Endodermal cell (in vitro differentiated cells): ENCODE results near the gene NPY5R. TPM values are rescaled to one million over a fixed set of nuclear protein-coding genes. Genes with fewer than 3 reads are reported as not detected.

Source experiments
- DNase-seq: peaks from one replicate; pipeline ENCODE4 v3.0.0-alpha.2; 2017
- H3K27ac ChIP-seq: 2 replicates; pipeline ENCODE4 v1.5.1; 2013; ENCODE audit warnings: mild to moderate bottlenecking, low read depth, low read length, moderate library complexity
- H3K27me3 ChIP-seq: 2 replicates; pipeline ENCODE4 v1.6.1; 2013; ENCODE audit warnings: mild to moderate bottlenecking, low read length, moderate library complexity; ENCODE audit not compliant: insufficient read depth, control insufficient read depth, poor library complexity, severe bottlenecking
- H3K36me3 ChIP-seq: 2 replicates; pipeline ENCODE4 v1.7.0; 2013; ENCODE audit warnings: mild to moderate bottlenecking, low read length, moderate library complexity; ENCODE audit not compliant: control insufficient read depth, insufficient read depth
- H3K4me1 ChIP-seq: one replicate; pipeline ENCODE4 v1.7.0; 2013; ENCODE audit warnings: low read length; ENCODE audit not compliant: control insufficient read depth, insufficient read depth
- H3K4me3 ChIP-seq: 2 replicates; pipeline ENCODE4 v1.5.1; 2013; ENCODE audit warnings: mild to moderate bottlenecking, low read length, moderate library complexity
- H3K9ac ChIP-seq: 2 replicates; pipeline ENCODE4 v1.6.1; 2013; ENCODE audit warnings: mild to moderate bottlenecking, low read length, moderate library complexity; ENCODE audit not compliant: poor library complexity, severe bottlenecking; ENCODE audit errors: extremely low read depth
- H3K9me3 ChIP-seq: 2 replicates; pipeline ENCODE4 v1.6.1; 2013; ENCODE audit warnings: mild to moderate bottlenecking, low read length, moderate library complexity; ENCODE audit not compliant: control insufficient read depth
- H3K27ac Mint-ChIP-seq: 2 replicates; pipeline ENCODE4 v1.8.0; 2020; ENCODE audit warnings: mixed read lengths
- H3K27me3 Mint-ChIP-seq: 2 replicates; pipeline ENCODE4 v1.8.0; 2021; ENCODE audit warnings: mild to moderate bottlenecking, mixed read lengths; ENCODE audit not compliant: insufficient read depth
- H3K36me3 Mint-ChIP-seq: 2 replicates; pipeline ENCODE4 v1.8.0; 2020; ENCODE audit warnings: low read depth, mixed read lengths
- H3K4me1 Mint-ChIP-seq: 2 replicates; pipeline ENCODE4 v1.8.0; 2020; ENCODE audit warnings: mixed read lengths
- H3K4me3 Mint-ChIP-seq: 2 replicates; pipeline ENCODE4 v1.8.0; 2020; ENCODE audit warnings: mild to moderate bottlenecking, moderate library complexity, mixed read lengths
- H3K9me3 Mint-ChIP-seq: 2 replicates; pipeline ENCODE4 v1.8.0; 2020; ENCODE audit warnings: mild to moderate bottlenecking, mixed read lengths
- CTCF ChIP-seq: fragments of 200-600 bp; sonication (generic); conservative IDR thresholded peaks from 2 replicates; pipeline ENCODE4 v1.5.0; 2021; ENCODE audit warnings: antibody characterized with exemption, mild to moderate bottlenecking
- WGBS, 2 experiments: methylation state at CpG; one replicate each; pipeline versions ENCODE4 v1.1.5 to v1.1.7; 2013; ENCODE audit warnings: missing lambda C conversion rate in 2 of 2, mixed read lengths in 1 of 2; ENCODE audit not compliant: insufficient coverage in 1 of 2, insufficient read length in 1 of 2; 5-methylcytosine and 5-hydroxymethylcytosine counted together
- total RNA-seq, 2 donors: library from RNA; stranded (reverse); fragmentation: NEBNext Ultra II Directional in 1 of 2; extraction: Animal tissue kit (Norgen Biotek cat#: 25700) in 1 of 2; gene quantifications; 2 replicates in 1 of 2; 3 replicates in 1 of 2; pipeline ENCODE4 v1.2.1, GENCODE V29; 2021

Gene NPY5R
- total RNA-seq, 2 donors from 2014 or later = 4.4 to 5.1 TPM

- no peak overlapping the region for H3K4me3 ChIP-seq
- no peaks in the 10 kb centered on the region for H3K27me3 ChIP-seq
- TF ChIP-seq CTCF = no peak
- H3K4me1 ChIP-seq = no peaks in the 10 kb centered on the region
- Mint-ChIP-seq H3K4me3 (no peak overlapping the region), H3K9me3 (no peaks in the 10 kb centered on the region), H3K36me3 (no peaks in the 10 kb centered on the region), H3K27ac (no peak overlapping the region), H3K27me3 (no peaks in the 10 kb centered on the region), H3K4me1 (peaks cover 11% of the 10 kb centered on the region)
- no peak overlapping the region for H3K27ac ChIP-seq
- DNase-seq = peak; percentile 46
- no peak overlapping the region for H3K9ac ChIP-seq
- H3K36me3 ChIP-seq = no peaks in the 10 kb centered on the region
- WGBS, 2 experiments = 87 to 100% methylated on average over 1 to 4 of the region's 4 CpGs
- H3K9me3 ChIP-seq = no peaks in the 10 kb centered on the region
These were observed 41.8 kb downstream of the NPY5R start for GRCh38 chr4:163385466-163385865.

- H3K9me3 ChIP-seq = no peaks in the 10 kb centered on the region
- Mint-ChIP-seq H3K27me3 (no peaks in the 10 kb centered on the region), H3K9me3 (no peaks in the 10 kb centered on the region), H3K36me3 (no peaks in the 10 kb centered on the region), H3K27ac (no peak overlapping the region), H3K4me3 (no peak overlapping the region), H3K4me1 (peaks cover 8% of the 10 kb centered on the region)
- no peak overlapping the region for H3K4me3 ChIP-seq
- H3K9ac ChIP-seq = no peak overlapping the region
- TF ChIP-seq CTCF = no peak
- no peaks in the 10 kb centered on the region for H3K27me3 ChIP-seq
- H3K36me3 ChIP-seq = no peaks in the 10 kb centered on the region
- no peak overlapping the region for H3K27ac ChIP-seq
- H3K4me1 ChIP-seq = no peaks in the 10 kb centered on the region
- WGBS, 2 experiments = 93 to 100% methylated on average over 1 to 2 of the region's 2 CpGs
- no peak for DNase-seq
These were observed 48.1 kb downstream of the NPY5R start for GRCh38 chr4:163391756-163392155.

DNA sequence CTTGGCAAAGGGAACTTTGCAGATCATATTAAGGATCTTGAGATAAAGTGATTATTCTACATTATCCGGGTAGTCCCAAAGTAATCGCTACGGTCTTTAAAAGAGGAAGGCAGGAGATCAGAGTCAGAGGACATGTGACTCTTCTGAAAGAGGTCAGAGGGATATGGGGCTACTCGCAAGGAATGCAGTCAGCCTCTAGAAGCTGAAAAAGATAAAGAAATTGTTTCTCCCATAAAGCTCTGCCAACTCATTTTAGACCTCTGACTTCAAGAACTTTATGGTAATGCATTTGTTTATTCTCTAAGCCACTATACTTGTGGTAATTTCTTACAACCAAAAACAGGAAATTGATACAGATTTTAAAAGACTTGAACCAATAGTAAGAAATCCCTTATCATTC, 48.6 kb downstream of the NPY5R start:
- H3K27ac Mint-ChIP-seq = no peak overlapping the region
- Histone ChIP-seq H3K4me3 (no peak overlapping the region), H3K4me1 (no peaks in the 10 kb centered on the region), H3K9ac (no peak overlapping the region), H3K36me3 (no peaks in the 10 kb centered on the region), H3K27me3 (no peaks in the 10 kb centered on the region), H3K27ac (no peak overlapping the region), H3K9me3 (no peaks in the 10 kb centered on the region)
- no peak for TF ChIP-seq CTCF
- DNase-seq = no peak
- WGBS, 2 experiments = 91 to 92% methylated on average over 4 of the region's 4 CpGs
- no peaks in the 10 kb centered on the region for H3K9me3 Mint-ChIP-seq
- H3K4me1 Mint-ChIP-seq = peaks cover 8% of the 10 kb centered on the region
- H3K36me3 Mint-ChIP-seq = no peaks in the 10 kb centered on the region
- H3K27me3 Mint-ChIP-seq = no peaks in the 10 kb centered on the region
- no peak overlapping the region for H3K4me3 Mint-ChIP-seq
